DLD1 (cell line): ENCODE measurements around the gene TMEM39A.

Source experiments
- in situ Hi-C: cut with HindIII; loops from 2 replicates; pipeline ENCODE4 v1.10.0; 2017; ENCODE audit warnings: low sequenced_read_pairs

The TMEM39A gene

GRCh38 chr3:119456469-119456868, 6.9 kb downstream of the TMEM39A start:
- in situ Hi-C loops, result no loop called here

- in situ Hi-C loops, result no loop called here
Observed at GRCh38 chr3:119453822-119454221, 9.6 kb downstream of the TMEM39A start.

GRCh38 chr3:119444590-119444989, 18.8 kb downstream of the TMEM39A start:
- in situ Hi-C loops, result no loop called here

- in situ Hi-C loops, result no loop called here
Observed at GRCh38 chr3:119443179-119443578, 20.2 kb downstream of the TMEM39A start.

- in situ Hi-C loops, result no loop called here
Observed at GRCh38 chr3:119437691-119438258, 25.6 kb downstream of the TMEM39A start.

GRCh38 chr3:119436977-119437376, 26.4 kb downstream of the TMEM39A start:
- in situ Hi-C loops, result no loop called here

DNA sequence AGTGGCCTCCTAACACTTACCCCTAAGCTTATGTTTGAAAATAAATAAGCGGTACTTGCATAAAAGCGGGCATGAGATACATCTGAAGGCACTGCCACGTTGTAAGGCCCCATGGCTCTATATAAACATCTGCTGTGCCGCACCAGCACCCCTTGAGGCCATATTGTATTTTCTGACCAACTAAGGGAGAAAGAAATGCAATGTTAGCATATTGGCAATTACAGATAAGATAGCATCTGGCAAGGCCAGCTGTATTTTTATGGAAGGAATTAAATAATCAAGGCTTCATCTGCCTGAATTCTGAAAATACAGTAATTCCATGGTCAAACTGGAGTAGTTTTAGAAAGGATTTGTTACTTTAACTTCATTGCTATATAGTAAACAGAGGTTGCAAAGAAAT, 28.7 kb downstream of the TMEM39A start:
- in situ Hi-C loops, result no loop called here

DNA sequence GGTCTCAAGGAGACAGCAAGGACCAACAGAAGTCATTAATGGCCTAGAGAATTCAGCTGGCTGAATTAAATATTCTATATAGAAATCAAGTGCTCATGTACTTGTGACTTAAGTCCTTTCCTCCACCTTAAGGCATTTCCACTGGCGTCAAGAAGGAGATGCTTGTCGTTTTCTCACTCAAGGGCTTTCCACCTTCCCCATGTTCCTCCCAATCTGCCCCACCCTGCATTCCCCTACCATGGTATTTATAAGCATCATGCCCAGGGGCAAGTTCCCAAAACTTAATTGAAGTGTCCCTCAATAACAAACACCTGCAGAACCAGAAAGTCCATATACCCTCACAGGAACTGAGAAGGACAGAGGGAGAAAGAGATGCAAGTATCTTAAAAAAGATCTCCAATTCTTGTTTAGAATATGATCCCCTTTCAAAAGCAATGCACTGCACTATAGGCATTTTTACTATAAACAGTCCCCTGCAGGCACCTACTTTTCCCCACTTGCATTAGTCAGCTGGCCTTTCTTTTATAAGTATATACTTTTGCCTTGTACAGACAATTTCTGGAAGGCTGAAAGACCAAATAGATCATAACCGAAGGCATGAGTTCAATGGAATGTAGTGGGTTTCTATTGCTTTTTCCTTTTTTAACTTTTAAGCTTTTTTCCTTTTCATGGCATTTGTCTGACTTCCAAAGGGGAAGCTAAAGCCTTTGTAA, 29.6 kb downstream of the TMEM39A start:
- in situ Hi-C loops, result no loop called here

DNA sequence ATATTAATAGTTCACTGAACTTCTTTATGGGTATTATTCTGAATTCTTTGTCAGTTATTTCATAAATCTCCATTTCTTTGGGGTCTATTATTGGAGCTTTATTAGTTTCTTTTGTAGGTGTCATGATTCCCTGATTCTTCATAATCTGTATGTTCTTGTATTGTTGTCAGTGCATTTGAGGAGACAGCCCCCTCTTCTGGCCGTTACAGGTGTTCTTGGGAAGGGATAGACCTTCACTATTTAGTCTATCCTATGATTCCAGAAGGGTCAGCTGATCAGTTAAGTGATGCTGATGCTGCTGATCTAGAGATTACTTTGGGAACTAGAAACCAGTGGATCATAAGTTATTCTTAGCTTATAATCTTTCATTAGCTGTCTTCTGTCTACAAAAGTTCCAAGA, 34.9 kb downstream of the TMEM39A start:
- in situ Hi-C loops, result no loop called here

- in situ Hi-C loops, result no loop called here
Observed at GRCh38 chr3:119427669-119428068, 35.7 kb downstream of the TMEM39A start.

DNA sequence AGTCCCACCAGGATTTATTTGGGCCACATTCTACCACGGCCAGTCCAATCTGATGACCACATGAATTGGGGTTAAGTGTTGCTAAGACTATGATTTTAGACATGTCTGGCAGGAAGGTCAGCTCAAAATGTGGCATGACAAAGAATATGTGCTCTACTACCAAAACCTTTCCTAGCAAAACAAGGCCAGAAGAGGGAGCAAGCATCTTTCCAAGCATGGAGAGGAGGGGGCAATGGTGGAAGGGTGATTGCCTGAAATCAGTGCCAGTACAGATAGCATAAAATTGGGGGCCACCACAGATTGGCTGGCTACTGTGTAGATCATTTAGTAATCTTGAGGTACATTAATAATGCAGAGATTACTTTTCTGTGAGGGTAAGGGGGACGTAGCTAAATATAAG, 43.2 kb downstream of the TMEM39A start:
- in situ Hi-C loops, result no loop called here

DNA sequence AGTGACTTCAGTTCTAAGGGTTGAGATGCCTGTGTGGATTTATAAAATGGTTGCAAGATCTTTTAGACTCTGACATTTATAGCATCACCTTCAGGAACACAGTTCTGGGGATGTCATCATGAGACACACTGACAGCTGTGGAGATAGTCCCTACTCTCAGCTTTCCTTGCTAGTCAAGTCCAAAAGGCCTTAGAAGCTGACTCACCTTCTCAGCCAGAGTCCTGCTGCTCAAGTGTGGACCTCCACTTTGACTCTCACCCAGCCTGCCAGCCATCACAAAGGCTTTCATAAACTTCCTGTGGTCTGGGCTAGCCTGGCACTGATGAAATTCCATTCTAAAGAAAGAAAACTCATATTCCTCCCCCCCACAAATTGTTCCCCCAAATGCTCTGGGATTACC, 44.8 kb downstream of the TMEM39A start:
- in situ Hi-C loops, result no loop called here

DNA sequence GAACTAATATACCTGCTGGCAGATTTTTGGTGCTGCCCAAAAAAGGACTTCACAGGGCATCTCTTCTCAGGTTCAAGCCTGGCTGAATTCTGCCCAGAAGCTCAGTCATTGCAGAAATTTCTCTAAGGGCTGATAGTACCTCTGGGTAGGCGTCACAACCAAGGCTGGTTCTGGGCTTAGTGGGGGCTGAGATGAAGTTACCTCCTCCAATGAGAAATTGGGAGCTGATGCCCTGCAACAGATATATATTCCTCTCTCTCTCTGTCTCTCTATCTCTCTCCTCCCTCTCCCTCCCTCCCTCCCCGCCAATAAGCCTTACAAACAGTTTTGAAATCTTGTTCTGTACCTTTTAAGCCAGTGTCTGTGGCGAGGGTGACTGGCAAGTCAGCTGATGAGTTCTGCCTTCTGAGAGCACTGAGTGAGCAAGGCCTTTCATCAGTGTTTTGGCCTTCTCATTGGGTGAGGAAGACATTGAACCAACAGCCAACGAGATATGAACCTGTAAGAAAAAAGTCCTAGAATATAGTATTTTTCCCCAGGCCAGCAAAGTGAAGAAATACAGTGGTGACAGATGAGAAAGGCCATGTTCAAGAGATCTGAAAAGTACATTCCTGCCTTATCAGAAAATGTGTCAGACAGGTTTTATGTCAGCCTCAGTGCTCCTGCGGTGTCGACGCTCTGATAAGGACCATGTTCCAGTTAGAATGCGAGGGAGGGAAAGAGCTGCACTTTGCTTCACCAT, 45.5 kb downstream of the TMEM39A start:
- in situ Hi-C loops, result no loop called here

DNA sequence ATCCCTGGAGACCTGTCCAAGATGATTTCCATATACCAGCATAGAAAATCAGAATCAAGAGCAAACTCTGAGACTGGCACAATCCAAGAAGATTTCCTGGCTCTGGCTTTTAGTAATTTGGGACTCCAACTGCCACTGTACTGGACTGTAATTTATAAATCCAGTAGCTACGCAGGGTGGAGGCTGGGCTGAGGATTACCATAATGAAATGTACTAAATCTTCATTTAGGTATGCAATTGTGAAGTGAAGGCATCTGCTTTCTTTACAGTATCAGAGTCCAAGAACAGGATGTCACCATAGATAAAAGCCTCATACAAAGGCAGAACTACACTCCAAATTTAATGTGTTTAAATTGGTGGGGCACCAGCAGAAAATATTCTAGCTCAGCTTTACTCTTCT, 46.5 kb downstream of the TMEM39A start:
- in situ Hi-C loops, result no loop called here

DNA sequence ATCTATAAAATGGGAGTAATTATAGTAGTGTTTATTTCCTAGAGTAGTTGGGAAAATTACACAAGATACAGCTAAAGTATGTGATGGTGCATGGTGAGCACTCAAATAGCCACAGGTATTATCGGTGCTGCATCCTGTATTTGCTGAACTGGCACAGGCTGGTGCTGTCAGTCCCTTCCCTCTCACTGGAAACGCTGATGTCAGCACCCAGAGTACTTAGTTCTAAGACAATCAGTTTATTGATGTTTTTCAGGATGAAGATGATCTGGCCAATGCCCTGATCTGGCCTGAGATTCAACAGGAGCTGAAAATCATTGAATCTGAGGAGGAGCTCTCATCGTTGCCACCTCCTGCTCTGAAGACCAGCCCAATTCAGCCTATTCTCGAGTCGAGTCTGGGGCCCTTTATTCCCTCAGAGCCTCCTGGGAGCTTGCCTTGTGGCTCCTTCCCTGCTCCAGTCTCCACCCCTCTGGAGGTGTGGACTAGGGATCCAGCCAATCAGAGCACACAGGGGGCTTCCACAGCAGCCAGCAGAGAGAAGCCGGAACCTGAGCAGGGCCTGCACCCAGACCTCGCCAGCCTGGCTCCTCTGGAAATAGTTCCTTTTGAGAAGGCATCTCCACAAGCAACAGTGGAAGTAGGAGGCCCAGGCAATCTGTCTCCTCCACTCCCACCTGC, 49.7 kb downstream of the TMEM39A start:
- in situ Hi-C loops, result no loop called here

GRCh38 chr3:119409844-119410243, 53.6 kb downstream of the TMEM39A start:
- in situ Hi-C loops, result no loop called here

DNA sequence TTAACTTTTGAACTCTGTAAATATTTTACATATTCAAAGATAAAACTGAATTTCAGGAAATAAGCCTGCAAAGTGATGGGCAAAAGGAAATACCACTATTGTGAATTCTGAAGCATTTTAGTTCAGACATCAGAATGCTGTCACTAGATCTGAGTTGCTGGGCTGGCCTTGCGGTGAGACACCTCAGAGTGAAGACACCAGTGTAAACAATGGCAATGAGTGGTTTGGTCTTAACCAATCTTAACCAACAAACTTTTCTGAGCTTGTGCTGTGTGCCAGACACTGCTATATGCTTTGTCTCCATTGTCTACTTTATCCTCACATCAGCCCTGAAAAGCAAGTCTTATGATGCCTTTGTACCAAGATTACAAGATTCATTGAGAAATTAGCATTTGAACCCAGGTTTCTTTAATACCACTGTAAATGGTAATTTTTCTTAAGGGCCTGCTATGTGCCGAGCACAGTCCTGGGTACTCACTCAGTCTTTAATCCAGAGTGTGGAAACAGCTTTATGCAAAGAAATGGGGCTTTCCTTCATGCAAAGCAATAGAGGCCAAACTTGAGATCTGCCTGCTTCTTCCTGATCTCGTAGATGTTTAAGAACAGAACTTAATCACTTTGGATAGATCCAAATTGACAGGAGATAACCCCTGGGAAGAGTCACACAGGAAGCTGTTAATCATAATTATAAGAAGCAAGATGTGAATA, 55.0 kb downstream of the TMEM39A start:
- in situ Hi-C loops, result no loop called here

DNA sequence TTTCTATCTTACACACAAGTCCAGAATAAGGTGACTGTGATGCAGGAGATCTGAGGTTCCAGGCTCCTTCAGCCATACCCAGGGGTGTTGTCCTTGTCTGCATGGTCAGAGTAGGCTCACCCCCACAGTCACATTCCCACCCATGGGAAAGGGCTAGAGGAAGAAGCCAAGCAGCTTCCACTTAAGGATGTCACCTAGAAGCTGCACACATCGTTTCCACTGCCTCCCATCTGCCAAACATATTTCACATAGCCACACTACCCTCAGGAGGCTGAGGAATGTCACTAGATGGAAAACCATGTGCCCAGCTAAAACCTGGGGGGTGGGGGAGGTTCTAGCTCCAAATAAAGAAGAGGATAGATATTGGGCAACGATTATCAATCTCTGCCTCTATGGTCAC, 58.1 kb downstream of the TMEM39A start:
- in situ Hi-C loops, result no loop called here

DNA sequence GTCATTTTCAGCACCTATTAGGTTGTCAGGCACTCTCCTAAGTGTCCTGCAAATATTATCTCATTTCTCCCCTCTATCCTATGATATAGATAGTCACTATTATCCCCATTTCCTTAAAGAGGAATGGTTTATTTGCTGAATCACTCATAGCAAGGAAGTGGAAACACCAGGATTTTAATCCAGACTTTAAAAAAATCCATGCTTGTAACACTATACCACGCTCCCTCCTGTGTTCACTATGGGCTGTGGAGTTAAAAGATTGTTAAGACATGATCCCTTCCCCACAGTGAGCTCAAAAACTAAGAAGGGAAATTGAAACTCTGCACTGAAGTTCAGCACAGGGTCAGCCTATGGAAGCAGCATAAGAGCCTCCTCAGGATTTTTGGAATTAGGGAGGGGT, 60.2 kb downstream of the TMEM39A start:
- in situ Hi-C loops, result no loop called here

- in situ Hi-C loops, result no loop called here
Observed at GRCh38 chr3:119402791-119403190, 60.6 kb downstream of the TMEM39A start.
